Astrocyte of the cerebellum (primary cell): Measurements from ENCODE around the gene SYN1.

Source experiments
- DNase-seq: peaks from one replicate; pipeline ENCODE4 v3.0.0-alpha.2; 2011; ENCODE audit warnings: low read depth
- H3K4me3 ChIP-seq: 2 replicates; pipeline ENCODE4 v1.5.1; 2011; ENCODE audit warnings: mild to moderate bottlenecking, low read depth, low read length, moderate library complexity
- in situ Hi-C: cut with HindIII; loops from 2 replicates; pipeline ENCODE4 v1.10.0; 2017; ENCODE audit warnings: low sequenced_read_pairs
- TF ChIP-seq, protein P1 (sequence below): IDR thresholded peaks from 2 replicates; pipeline ENCODE4 v1.5.1; 2012; ENCODE audit warnings: low read length, low read depth, moderate library complexity, mild to moderate bottlenecking; ENCODE audit errors: missing control alignments

SYN1 gene

DNA sequence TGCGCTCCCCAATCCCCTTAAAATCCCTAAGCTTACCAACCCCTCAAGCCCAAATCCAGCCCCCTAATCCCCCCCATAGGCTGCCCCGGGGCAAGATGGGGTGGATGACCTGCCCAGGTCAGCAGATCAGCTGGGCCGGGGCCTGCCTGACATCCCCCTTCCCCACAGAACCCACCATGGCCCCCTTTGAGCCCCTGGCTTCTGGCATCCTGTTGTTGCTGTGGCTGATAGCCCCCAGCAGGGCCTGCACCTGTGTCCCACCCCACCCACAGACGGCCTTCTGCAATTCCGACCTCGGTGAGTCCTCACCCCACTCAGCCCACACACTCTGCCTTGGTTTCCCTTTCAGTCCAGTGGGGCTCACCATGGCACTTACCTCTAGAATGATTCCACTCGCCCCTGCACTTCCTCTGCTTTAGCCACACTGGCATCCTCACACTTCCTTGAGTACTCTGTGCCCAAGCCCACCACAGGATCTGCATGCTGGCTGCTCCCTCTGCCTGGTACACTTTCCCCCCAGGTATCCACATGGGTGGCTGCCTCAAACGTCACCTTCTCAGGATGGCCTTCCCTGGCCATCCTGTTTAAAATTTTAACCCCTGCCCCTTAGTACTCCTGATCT lies 36.3 kb downstream of the SYN1 start:
- in situ Hi-C loops, result no loop called here
- no peak for DNase-seq
- H3K4me3 ChIP-seq, result peak overlapping the region; percentile 66
- TF ChIP-seq, protein P1, sequence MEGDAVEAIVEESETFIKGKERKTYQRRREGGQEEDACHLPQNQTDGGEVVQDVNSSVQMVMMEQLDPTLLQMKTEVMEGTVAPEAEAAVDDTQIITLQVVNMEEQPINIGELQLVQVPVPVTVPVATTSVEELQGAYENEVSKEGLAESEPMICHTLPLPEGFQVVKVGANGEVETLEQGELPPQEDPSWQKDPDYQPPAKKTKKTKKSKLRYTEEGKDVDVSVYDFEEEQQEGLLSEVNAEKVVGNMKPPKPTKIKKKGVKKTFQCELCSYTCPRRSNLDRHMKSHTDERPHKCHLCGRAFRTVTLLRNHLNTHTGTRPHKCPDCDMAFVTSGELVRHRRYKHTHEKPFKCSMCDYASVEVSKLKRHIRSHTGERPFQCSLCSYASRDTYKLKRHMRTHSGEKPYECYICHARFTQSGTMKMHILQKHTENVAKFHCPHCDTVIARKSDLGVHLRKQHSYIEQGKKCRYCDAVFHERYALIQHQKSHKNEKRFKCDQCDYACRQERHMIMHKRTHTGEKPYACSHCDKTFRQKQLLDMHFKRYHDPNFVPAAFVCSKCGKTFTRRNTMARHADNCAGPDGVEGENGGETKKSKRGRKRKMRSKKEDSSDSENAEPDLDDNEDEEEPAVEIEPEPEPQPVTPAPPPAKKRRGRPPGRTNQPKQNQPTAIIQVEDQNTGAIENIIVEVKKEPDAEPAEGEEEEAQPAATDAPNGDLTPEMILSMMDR, result no peak

DNA sequence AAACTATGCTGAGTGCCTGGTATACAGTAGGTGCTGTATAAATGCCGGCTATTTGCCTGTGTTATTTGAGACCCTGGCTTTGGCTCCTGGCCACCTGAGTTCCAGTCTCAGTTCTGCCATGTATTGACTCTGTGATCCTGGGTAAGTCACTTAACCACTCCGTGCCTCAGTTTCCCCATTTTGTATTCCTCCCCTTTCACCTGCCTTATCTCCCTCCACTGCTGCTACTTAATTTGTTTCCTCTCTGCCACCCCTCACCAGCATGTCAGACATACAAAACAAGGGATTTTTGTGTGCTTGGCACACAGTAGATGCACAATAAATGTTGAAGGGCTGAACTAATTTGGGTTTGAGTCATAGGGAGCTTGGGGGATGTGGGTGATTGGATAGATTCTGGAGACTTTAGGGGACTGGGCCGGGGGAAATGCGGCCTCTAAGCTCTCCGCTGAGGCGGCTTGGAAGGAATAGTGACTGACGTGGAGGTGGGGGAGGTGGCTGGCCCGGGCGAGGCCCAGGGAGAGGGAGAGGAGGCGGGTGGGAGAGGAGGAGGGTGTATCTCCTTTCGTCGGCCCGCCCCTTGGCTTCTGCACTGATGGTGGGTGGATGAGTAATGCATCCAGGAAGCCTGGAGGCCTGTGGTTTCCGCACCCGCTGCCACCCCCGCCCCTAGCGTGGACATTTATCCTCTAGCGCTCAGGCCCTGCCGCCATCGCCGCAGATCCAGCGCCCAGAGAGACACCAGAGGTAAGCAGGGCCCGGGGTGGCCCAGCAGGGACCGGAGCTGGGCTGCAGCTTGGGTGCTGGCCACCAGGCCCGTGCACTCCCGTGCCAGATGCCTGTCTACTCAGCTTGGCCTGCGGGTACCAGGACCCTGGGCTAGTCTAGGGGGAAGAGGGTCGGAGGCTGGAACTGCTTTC lies 37.7 kb downstream of the SYN1 start, which contains the start of gene TIMP1:
Gene TIMP1, plus strand, starts transcription at position 706 of the 917 bp plus-strand sequence. CDS start 980 bp downstream, outside the sequence.
- peak; percentile 78 for DNase-seq
- TF ChIP-seq, protein P1, result no peak
- H3K4me3 ChIP-seq, result peak within 1 kb of the TSS; percentile 66
- in situ Hi-C loops, result no loop called here

DNA sequence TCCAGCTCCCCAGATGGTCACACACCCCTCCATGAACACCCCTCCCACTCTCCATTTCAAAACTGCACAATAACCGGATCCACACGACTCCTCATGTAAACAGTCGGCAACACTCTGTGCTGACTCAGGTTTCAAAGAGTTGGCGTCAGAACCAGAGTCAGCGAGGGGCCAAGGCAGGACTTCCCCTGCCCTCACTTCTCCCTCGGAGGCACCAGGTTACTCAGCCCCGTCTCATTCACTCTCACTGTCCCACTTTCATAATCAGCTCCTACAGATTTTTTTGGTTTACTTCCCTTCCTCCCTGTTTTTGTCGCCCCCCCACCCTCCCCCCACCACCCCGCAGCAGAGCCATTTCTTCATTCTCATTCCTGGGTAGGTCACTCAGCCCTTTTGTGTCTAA lies 40.1 kb downstream of the SYN1 start:
- TF ChIP-seq, protein P1, result no peak
- H3K4me3 ChIP-seq, result no peak overlapping the region
- in situ Hi-C loops, result no loop called here
- DNase-seq, result no peak

DNA sequence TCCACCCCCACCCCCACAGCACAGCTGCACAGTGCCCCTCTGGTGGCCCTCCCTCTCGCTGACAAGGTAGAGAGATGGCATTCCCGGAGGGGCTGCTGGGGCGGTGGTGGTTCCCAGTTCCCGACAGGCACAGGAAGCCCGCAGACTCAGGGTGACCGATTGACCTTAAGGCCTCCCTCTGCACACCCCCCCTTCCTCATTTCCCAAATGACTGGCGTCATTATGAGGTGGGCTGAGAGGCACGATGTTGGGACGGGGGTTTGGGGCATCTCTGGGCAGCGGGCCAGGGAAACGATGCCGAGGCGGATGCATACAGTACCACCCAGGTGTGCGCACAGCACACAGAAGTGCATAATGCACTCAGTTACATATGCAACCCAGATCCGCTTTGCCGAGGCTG lies 41.0 kb downstream of the SYN1 start:
- in situ Hi-C loops, result no loop called here

DNA sequence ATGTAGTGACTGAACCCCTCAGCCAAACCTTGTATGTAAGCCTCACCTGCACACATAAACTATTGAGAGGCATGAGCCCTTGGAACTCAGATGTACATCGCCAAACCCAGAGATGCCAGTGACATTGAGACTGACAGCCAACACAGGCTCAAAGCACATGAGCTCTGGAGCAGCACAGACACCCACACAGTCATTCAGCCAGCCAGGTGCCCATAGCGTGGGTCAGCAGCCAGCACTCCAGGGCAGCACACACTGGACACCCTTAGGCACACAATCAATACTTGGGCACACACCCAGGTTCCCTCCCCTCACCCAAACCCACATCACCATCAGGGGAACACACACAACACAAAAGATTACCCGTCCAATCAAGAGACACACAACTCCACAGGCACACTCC lies 41.8 kb downstream of the SYN1 start:
- in situ Hi-C loops, result no loop called here
- DNase-seq, result no peak
- TF ChIP-seq, protein P1, result no peak
- H3K4me3 ChIP-seq, result no peak overlapping the region

More for the DNA sequence above, 41.0 kb downstream of the SYN1 start:
- TF ChIP-seq, protein P1, result no peak
- no peak for DNase-seq
- H3K4me3 ChIP-seq, result no peak overlapping the region

DNA sequence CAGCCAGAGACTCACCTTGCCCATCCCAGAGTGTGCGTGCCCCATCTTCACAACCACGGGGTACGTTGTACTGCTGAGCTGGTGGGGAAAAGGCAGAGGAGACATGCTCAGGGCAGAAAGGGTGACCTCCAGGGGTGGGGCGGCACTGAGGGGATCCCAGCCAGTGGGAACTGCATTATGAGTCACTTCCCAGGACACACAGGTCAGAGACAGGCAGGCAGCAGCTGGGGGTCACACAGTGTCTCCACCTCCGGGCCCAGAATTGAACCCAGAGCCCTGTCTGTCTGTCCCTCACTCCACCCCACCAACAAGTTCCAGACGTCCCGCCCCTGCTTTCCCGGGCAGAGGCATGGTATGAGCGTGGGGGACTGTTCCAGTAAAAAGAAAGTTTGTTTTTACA lies 42.2 kb downstream of the SYN1 start:
- no peak for DNase-seq
- H3K4me3 ChIP-seq, result no peak overlapping the region
- in situ Hi-C loops, result no loop called here
- TF ChIP-seq, protein P1, result no peak
